Activated CD8-positive, alpha-beta T cell treated with anti-CD3 and anti-CD28 coated beads for 36 hours (primary cell): Measurements from ENCODE around the gene RGS19. TPM values are rescaled to one million over a fixed set of nuclear protein-coding genes. Genes with fewer than 3 reads are reported as not detected.
A peak's percentile ranks its signal among the peaks of the same experiment; 100 is the strongest.

Experiments
- ATAC-seq: fragments of 200-7000 bp; cut with Tn5 transposase; one replicate; pipeline ENCODE4 v1.10.0; 2021; ENCODE audit warnings: mild to moderate bottlenecking, moderate library complexity
- CTCF ChIA-PET: fragments of 350-600 bp; sonication (Branson Sonifier 250); formaldehyde crosslinking; loops from one replicate; lab custom pipeline; 2021; ENCODE audit warnings: antibody characterized with exemption; lab: Charles Lee
- POLR2A ChIA-PET: fragments of 350-600 bp; sonication (Branson Sonifier 250); formaldehyde crosslinking; loops from one replicate; lab custom pipeline; 2021; ENCODE audit warnings: antibody characterized with exemption; lab: Charles Lee
- DNase-seq: peaks from one replicate; pipeline ENCODE4 v3.0.0-alpha.2; 2020
- H3K27ac Mint-ChIP-seq: one replicate; pipeline ENCODE4 v1.8.0; 2021; ENCODE audit warnings: mild to moderate bottlenecking, mixed read lengths
- H3K27me3 Mint-ChIP-seq: one replicate; pipeline ENCODE4 v1.8.0; 2021; ENCODE audit warnings: mixed read lengths
- H3K36me3 Mint-ChIP-seq: one replicate; pipeline ENCODE4 v1.8.0; 2021; ENCODE audit warnings: low read depth, mixed read lengths
- H3K4me1 Mint-ChIP-seq: one replicate; pipeline ENCODE4 v1.8.0; 2021; ENCODE audit warnings: low read depth, mixed read lengths
- H3K4me3 Mint-ChIP-seq: one replicate; pipeline ENCODE4 v1.8.0; 2021; ENCODE audit warnings: mild to moderate bottlenecking, moderate library complexity, mixed read lengths
- H3K9me3 Mint-ChIP-seq: one replicate; pipeline ENCODE4 v1.8.0; 2021; ENCODE audit warnings: mixed read lengths
- intact Hi-C: fragments of 100-400 bp; cut with micrococcal nuclease; formaldehyde crosslinking; loops from one replicate; pipeline ENCODE4 v1.10.0; 2022
- total RNA-seq, 2 experiments: library from RNA; stranded (reverse); gene quantifications; one replicate each; pipeline ENCODE4 v1.2.3, GENCODE V29; 2021
- TF ChIP-seq, protein P1 (sequence below): fragments of 200-600 bp; IDR thresholded peaks from one replicate; pipeline ENCODE4 v1.8.0; 2022; ENCODE audit warnings: antibody characterized with exemption, mild to moderate bottlenecking

RGS19 gene
- total RNA-seq, 2 experiments from 2014 or later, result 42.5 to 44.1 TPM

- POLR2A ChIA-PET, result interaction anchor here (0.7 to 2.8 kb wide), 3 partner anchors 12 to 16 kb away, joined by 3 to 15 read pairs (median 4); partner anchors contain the start of genes OPRL1 and RGS19
- ATAC-seq (no peak), DNase-seq (no peak)
- no peak overlapping the region for H3K4me3 Mint-ChIP-seq
- H3K9me3 Mint-ChIP-seq, result no peaks in the 10 kb centered on the region
- H3K4me1 Mint-ChIP-seq, result peaks cover 35% of the 10 kb centered on the region
- TF ChIP-seq, protein P1, sequence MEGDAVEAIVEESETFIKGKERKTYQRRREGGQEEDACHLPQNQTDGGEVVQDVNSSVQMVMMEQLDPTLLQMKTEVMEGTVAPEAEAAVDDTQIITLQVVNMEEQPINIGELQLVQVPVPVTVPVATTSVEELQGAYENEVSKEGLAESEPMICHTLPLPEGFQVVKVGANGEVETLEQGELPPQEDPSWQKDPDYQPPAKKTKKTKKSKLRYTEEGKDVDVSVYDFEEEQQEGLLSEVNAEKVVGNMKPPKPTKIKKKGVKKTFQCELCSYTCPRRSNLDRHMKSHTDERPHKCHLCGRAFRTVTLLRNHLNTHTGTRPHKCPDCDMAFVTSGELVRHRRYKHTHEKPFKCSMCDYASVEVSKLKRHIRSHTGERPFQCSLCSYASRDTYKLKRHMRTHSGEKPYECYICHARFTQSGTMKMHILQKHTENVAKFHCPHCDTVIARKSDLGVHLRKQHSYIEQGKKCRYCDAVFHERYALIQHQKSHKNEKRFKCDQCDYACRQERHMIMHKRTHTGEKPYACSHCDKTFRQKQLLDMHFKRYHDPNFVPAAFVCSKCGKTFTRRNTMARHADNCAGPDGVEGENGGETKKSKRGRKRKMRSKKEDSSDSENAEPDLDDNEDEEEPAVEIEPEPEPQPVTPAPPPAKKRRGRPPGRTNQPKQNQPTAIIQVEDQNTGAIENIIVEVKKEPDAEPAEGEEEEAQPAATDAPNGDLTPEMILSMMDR, result no peak
- peak overlapping the region; percentile 30 for H3K27ac Mint-ChIP-seq
- H3K27me3 Mint-ChIP-seq, result no peaks in the 10 kb centered on the region
- intact Hi-C loops, result loop anchor here (10.0 kb wide), 1 partner anchor 93 kb away; the partner anchor contains the start of gene SAMD10
- H3K36me3 Mint-ChIP-seq, result no peaks in the 10 kb centered on the region
- CTCF ChIA-PET, result no interaction called here
These were observed 11.5 kb downstream of the RGS19 start for GRCh38 chr20:64067733-64068307.

DNA sequence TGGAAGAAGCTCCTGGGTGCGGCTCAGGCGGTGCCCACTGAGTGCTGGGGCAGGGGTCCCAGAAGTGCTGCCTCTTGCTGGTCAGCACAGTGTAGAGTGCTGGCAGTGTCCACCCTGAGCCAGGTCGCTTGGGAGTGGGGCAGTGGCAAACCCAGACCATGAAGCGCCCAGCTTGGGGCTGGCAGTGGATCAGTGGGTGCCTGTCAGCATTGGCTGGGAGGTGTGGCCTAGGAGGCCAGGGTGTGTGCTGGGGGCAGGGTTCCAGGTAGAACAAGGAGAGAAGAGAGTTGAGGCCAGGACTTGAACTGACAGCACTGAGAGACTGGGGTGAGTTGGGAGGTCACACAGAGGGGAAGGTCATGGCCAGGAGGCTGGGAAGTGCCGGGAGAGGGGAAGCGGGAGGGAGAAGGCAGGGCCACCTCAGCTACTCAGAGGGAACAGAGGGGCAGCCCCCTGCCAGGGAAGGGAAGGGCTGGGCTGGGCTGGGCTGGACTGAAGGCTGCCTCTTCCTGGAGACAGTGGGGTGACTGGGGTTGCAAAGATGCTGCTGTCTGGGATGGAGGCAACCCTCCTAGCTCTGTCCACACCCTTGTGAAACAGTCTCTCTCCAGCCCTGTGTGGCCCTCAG is 12.2 kb downstream of the RGS19 start:
- DNase-seq (no peak), ATAC-seq (no peak)
- H3K27ac Mint-ChIP-seq, result no peak overlapping the region
- TF ChIP-seq, protein P1, result no peak
- H3K27me3 Mint-ChIP-seq, result no peaks in the 10 kb centered on the region
- no peaks in the 10 kb centered on the region for H3K36me3 Mint-ChIP-seq
- H3K9me3 Mint-ChIP-seq, result no peaks in the 10 kb centered on the region
- no peak overlapping the region for H3K4me3 Mint-ChIP-seq
- CTCF ChIA-PET, result interaction anchor here (1.0 to 1.2 kb wide), 2 partner anchors 8 to 16 kb away, joined by 4 to 5 read pairs; no protein-coding TSS in a partner anchor
- intact Hi-C loops, result loop anchor here (10.0 kb wide), 1 partner anchor 92 kb away; the partner anchor contains the start of gene SAMD10
- POLR2A ChIA-PET, result interaction anchor here (0.7 to 1.9 kb wide), 5 partner anchors 9 to 79 kb away, joined by 3 to 7 read pairs (median 4); partner anchors contain the start of genes OPRL1 and RGS19
- H3K4me1 Mint-ChIP-seq, result peaks cover 35% of the 10 kb centered on the region

GRCh38 chr20:64065974-64066343 is 13.4 kb downstream of the RGS19 start:
- H3K27me3 Mint-ChIP-seq, result no peaks in the 10 kb centered on the region
- no peak overlapping the region for H3K4me3 Mint-ChIP-seq
- DNase-seq (peak; percentile 89), ATAC-seq (peak; percentile 77)
- H3K4me1 Mint-ChIP-seq, result peaks cover 35% of the 10 kb centered on the region
- no peaks in the 10 kb centered on the region for H3K36me3 Mint-ChIP-seq
- H3K27ac Mint-ChIP-seq, result peak overlapping the region; percentile 63
- no peaks in the 10 kb centered on the region for H3K9me3 Mint-ChIP-seq
- TF ChIP-seq, protein P1, result no peak
- ChIA-PET POLR2A (interaction anchor here (1.0 to 1.9 kb wide), 3 partner anchors 10 to 78 kb away, joined by 3 to 7 read pairs (median 5); no protein-coding TSS in a partner anchor), CTCF (interaction anchor here (0.8 to 1.2 kb wide), 3 partner anchors 17 to 529 kb away, joined by 3 to 6 read pairs (median 5); partner anchors contain the start of gene PTK6)
- intact Hi-C loops, result loop anchor here (10.0 kb wide), 1 partner anchor 91 kb away; the partner anchor contains the start of gene SAMD10

DNA sequence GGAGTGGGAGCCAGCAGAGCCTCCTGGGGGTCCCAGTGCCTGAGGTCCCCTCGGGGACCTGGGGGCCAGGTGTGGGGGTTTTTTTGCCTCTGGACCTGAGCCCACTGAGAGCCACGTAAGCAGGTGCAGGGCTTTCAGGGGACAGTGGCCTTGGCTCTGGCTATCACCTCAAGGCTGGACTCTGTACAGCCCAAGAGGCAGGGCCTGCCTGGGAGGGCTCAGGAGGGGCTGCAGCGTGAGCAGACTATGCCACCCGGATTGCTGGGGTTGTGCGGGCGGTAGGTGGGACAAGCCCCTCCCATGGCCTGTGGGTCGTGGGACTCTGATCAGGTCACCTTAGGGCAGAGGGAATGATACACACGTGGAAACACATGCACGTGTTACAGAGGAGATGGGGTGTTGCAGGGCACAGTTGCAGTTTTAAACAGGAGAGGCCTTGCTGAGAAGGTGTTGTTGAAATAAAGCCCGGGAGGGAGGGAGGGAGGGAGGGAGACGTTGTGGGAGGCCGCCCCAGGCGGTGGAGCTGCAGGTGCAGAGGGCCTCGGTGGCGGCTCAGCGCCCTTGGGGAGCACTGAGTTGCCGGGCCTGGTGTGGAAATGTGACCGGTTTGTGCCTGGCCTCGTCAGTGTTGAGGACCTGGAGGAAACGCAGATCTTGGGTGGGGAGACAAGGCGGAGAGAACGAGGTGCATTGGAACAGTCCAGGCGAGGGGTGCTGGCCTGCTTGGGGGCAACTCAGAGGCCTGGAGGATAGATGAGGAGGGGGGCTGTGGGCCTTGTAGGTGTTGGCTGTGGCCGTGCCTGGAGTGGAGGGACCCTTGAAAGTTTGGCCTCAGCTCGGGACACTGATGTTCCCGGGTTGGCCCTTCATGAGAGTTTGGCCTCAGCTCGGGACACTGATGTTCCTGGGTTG is 14.0 kb downstream of the RGS19 start:
- Mint-ChIP-seq H3K36me3 (no peaks in the 10 kb centered on the region), H3K4me3 (no peak overlapping the region), H3K27ac (peak overlapping the region; percentile 63), H3K27me3 (no peaks in the 10 kb centered on the region), H3K9me3 (no peaks in the 10 kb centered on the region), H3K4me1 (peaks cover 35% of the 10 kb centered on the region)
- intact Hi-C loops, result loop anchor here (10.0 kb wide), 1 partner anchor 91 kb away; the partner anchor contains the start of gene SAMD10
- no peak for ATAC-seq
- TF ChIP-seq, protein P1, result no peak
- CTCF ChIA-PET, result interaction anchor here (0.8 to 1.2 kb wide), 3 partner anchors 19 to 528 kb away, joined by 3 to 6 read pairs (median 3); partner anchors contain the start of genes LKAAEAR1 and PTK6
- POLR2A ChIA-PET, result interaction anchor here (0.9 to 1.9 kb wide), 6 partner anchors 7 to 117 kb away, joined by 3 to 7 read pairs (median 4); no protein-coding TSS in a partner anchor
- DNase-seq, result peak; percentile 46
